SKM-1 (cell line): ENCODE data around the gene RFT1.

Experiments used
- DNase-seq: peaks from one replicate; lab custom pipeline; 2025; ENCODE audit not compliant: unreplicated experiment; lab: John Stamatoyannopoulos, UW

Gene RFT1

DNA sequence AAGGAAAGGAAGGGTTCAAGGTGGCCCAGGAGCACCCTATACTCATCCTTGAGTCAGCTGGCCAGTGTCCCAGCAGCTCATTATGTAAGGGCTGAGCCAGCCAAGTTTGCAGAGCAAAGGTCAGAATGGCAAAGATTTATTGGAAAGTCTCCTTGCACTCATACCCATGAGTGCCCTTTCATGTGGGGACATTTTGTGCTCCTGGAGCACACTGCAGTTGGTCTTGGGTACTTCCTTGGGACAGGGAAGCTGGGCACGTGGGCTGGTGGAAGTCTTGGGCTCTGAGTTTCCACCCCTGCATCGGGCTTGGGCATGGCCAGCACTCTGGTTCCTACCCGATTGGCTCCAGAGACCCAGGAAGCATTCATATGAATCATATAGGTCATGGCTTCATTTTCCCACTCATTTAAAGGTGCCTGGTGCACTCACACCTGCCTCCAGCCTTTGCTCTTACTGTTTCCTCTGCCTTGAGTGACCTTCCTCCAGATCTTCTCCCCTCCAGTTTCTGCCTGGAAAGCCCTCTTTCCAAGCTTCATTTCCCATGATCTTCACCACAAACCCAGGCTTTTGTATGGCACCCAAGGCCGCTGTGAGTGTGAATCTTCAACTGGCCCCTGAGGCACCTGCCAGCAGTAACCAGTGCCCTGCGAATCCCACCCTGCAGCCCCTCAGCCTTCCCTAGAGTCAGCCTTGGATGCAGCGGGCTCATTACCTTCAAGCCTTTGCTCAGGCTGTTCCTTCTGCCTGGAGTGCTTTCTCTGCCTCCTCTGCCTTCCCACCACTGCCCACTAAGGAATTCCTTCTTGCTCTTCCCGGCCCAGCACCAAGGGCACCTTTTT lies 20.2 kb upstream of the RFT1 start:
- no peak for DNase-seq

- DNase-seq: no peak
Observed at GRCh38 chr3:53149699-53150098, 19.5 kb upstream of the RFT1 start.

- no peak for DNase-seq
Observed at GRCh38 chr3:53149006-53149690, 18.9 kb upstream of the RFT1 start.

DNA sequence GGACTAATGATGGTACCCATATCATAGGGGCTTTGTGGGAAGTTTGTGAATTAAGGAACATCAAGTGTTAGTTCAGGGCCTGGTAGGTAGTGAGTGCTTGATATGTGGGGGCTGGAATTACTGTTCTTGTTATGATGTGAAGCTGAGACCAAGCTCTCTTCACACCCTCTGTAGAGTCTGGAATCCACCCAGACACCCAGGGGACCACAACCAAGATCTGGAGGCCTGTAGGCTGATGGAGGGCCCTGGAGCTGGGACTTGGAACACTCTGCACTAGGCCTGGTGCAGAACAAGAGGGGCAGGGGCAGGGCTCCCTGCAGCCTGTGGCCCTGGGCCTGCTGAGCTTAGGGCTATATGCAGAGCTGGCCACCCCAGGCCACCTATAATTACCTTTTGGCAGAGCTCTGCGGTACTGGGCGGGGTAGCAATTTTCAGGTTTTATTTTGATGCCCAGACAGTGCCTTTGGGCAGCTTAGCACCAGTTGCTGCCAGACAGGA lies 17.7 kb upstream of the RFT1 start:
- DNase-seq: no peak

GRCh38 chr3:53147151-53147902 lies 17.1 kb upstream of the RFT1 start:
- no peak for DNase-seq

GRCh38 chr3:53146319-53146891 lies 16.2 kb upstream of the RFT1 start:
- DNase-seq: no peak

GRCh38 chr3:53145713-53146080 lies 15.5 kb upstream of the RFT1 start:
- DNase-seq: no peak

DNA sequence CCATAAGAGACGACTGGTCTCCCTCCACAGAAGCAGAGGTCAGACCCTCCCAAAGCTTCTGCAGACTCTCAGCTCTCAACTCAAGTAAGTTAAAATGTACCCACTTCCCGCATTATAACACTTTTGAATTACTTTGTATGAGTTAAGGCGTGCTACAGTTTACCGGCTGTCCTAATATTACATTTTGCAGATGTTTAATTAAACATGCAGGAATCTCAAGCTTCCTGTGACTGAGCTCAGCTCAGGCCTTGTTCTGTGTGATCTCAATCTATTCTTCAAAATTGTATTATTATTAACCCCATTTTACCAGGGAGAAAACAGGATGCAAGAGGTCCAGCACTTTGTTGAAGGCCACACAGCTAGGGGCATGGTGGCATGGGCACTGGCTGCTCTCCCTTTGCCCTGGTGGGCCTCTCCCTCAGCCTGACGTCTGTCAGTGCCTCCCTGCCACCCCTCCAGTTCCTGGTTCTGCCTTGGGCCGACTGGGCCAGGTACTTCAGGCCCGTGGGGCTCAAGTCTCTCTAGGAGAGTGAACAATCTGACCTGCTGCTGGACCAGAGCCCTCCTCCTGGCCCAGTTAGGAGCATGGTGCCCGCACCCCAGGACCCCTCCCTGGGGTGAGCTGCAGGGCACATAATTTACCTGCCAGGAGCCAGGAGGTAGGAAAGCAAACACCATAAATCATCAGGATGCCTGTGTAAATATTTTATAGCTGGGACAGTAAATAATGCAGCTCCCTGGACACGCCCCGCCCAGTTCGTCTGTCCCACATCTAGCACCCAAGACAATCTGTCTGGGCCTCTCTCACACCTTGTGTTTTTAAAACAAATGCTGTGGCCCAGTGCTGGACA lies 14.9 kb upstream of the RFT1 start:
- DNase-seq: no peak

DNA sequence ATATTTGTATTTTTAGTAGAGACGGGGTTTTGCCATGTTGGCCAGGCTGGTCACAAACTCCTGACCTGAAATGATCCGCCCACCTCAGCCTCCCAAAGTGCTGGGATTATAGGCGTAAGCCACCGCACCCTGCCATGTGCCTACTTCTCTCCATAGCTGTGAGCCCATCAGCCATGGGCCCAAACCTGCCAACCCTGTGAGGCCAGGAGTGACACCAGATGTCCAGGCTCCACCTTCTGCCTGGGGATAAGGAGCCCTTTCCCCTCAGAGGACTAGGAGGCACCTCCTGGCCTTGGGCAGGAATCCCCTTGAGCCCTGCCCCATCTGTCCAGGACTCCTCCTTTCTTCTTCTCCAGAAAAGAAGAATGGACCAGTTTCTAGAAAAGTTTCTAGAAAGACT lies 14.2 kb upstream of the RFT1 start:
- no peak for DNase-seq

DNA sequence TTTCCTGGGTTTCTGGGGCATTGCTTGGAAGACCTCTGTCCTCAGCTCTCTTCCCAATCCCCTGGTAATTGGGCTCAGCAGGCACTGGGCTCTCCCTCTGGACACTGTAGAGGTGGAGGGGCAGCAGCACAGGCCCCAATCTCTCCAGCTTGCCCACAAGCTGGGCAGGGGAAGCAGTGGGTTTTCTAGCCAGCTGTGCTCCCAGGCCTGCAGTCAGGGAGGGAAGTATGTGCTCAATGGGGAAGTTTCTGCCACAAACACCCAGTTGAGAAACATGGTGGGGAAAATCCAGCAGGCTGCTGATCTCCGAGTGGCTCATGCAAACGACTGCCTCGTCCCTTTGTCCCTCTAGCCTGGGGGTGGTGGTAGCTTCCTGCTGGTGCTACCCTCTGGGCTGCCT lies 12.8 kb upstream of the RFT1 start:
- peak; percentile 73 for DNase-seq

GRCh38 chr3:53140847-53141845 lies 10.9 kb upstream of the RFT1 start:
- peak; percentile 96 for DNase-seq

GRCh38 chr3:53139906-53140846 lies 9.9 kb upstream of the RFT1 start:
- DNase-seq: no peak

DNA sequence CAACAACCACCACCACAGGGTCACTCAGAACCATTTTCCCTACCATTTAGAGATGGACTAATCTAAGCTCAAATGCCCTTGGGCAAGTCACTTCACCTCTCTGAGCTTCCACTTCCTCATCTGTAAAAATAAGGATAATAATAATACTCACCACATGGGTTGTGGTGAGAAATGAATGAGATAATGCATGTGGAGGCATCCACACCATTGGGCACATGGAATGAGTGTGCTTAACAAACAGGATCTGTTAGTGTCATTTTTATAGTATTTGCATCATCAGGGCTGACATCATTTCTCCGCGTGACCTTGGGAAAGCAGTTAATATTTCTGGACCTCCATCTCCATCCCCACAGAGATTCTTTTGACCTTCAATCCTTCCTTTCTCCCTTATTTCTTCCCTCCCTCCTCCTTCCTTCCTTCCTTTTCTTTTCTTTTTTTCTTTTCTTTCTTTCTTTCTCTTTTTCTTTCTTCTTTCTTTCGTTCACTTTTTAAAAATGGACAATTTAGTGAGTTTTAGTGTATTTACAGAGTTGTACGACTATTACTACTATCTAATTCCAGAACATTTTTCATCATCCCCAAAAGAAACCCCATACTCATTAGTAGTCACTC lies 7.7 kb upstream of the RFT1 start:
- DNase-seq: no peak

- no peak for DNase-seq
Observed at GRCh38 chr3:53137221-53137620, 7.0 kb upstream of the RFT1 start.

- DNase-seq: peak; percentile 40
Observed at GRCh38 chr3:53134631-53135232, 4.5 kb upstream of the RFT1 start.

DNA sequence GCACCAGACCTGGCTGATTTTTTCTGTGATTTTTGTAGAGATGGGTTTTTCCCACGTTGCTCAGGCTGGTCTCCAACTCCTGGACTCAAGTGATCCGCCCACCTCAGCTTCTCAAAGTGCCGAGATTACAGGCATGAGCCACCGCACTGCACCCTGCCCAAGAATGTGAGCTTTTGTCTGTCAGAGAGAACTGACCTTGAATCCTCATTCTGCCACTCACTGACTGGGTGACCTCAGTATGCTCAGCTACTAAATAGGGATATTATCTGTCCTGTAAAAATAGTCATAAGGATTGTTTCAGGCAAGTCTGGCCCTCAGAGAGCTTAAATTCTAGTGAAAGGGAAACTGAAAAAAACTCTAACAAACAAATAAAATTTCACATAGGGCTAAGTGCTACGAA lies 2.1 kb upstream of the RFT1 start:
- no peak for DNase-seq

- no peak for DNase-seq
Observed at GRCh38 chr3:53131096-53131495, 861 bp upstream of the RFT1 start.
